OCI-LY3 (cell line): ENCODE data around the gene SCN8A.

ENCODE experiments used
- H2AFZ ChIP-seq: fragments of 200-600, 300-600 bp; shearing (Covaris generic); 2 replicates; pipeline ENCODE4 v1.6.0; 2014; ENCODE audit warnings: antibody characterized with exemption, low read depth, low read length
- H3K27ac ChIP-seq: fragments of 200-600, 300-600 bp; sonication (generic); 2 replicates; pipeline ENCODE4 v1.5.1; 2014; ENCODE audit warnings: mild to moderate bottlenecking, low read length, moderate library complexity, mixed read lengths
- H3K27me3 ChIP-seq: fragments of 200-600, 300-600 bp; sonication (generic); 2 replicates; pipeline ENCODE4 v1.6.1; 2014; ENCODE audit warnings: low read depth, low read length, mixed read lengths
- H3K36me3 ChIP-seq: fragments of 200-600, 300-600 bp; sonication (generic); replicated peaks from 2 replicates; pipeline ENCODE3; 2014; ENCODE audit warnings: low read depth, low read length, mixed read lengths
- H3K4me1 ChIP-seq: fragments of 300-600, 200-600 bp; sonication (generic); 2 replicates; pipeline ENCODE4 v1.6.1; 2014; ENCODE audit warnings: low read length, mixed read lengths
- H3K4me2 ChIP-seq: fragments of 200-600, 300-600 bp; sonication (generic); 2 replicates; pipeline ENCODE4 v1.6.1; 2014; ENCODE audit warnings: low read length, mixed read lengths
- H3K4me3 ChIP-seq: fragments of 300-600, 200-600 bp; sonication (generic); 2 replicates; pipeline ENCODE4 v1.5.1; 2014; ENCODE audit warnings: antibody characterized with exemption, mild to moderate bottlenecking, low read length, moderate library complexity
- H3K79me2 ChIP-seq: fragments of 300-600, 200-600 bp; shearing (Covaris generic); 2 replicates; pipeline ENCODE4 v1.6.1; 2014; ENCODE audit warnings: mild to moderate bottlenecking, low read length, mixed read lengths
- H3K9ac ChIP-seq: fragments of 300-600, 200-600 bp; shearing (Covaris generic); 2 replicates; pipeline ENCODE4 v1.6.0; 2014; ENCODE audit warnings: mild to moderate bottlenecking, low read length, moderate library complexity
- H3K9me3 ChIP-seq: fragments of 200-600, 300-600 bp; shearing (Covaris generic); 2 replicates; pipeline ENCODE4 v1.6.1; 2014; ENCODE audit warnings: low read length, mixed read lengths; ENCODE audit not compliant: insufficient read depth
- H4K20me1 ChIP-seq: fragments of 200-600, 300-600 bp; sonication (generic); 2 replicates; pipeline ENCODE4 v1.6.1; 2016; ENCODE audit warnings: low read length, mixed read lengths; ENCODE audit not compliant: insufficient read depth
- CTCF ChIP-seq: fragments of 200-600, 300-600 bp; sonication (generic); IDR thresholded peaks from 2 replicates; pipeline ENCODE4 v1.5.1; 2014; ENCODE audit warnings: antibody characterized with exemption, low read length, low read depth
- EZH2phosphoT487 ChIP-seq: fragments of 200-600 bp; shearing (Covaris generic); IDR thresholded peaks from 2 replicates; pipeline ENCODE4 v1.6.1; 2018; ENCODE audit warnings: antibody characterized with exemption, mixed run types, low read depth

The SCN8A gene

GRCh38 chr12:51626115-51626514, 35.1 kb downstream of the SCN8A start:
- no peak overlapping the region for H3K4me3 ChIP-seq
- H2AFZ ChIP-seq = no peak overlapping the region
- no peaks in the 10 kb centered on the region for H3K27me3 ChIP-seq
- no peaks in the 10 kb centered on the region for H3K36me3 ChIP-seq
- no peaks in the 10 kb centered on the region for H3K9me3 ChIP-seq
- H3K79me2 ChIP-seq = peaks cover 4% of the 10 kb centered on the region; the same call in 1 of the 2 replicates
- no peak overlapping the region for H3K9ac ChIP-seq
- H4K20me1 ChIP-seq = no peaks in the 10 kb centered on the region; the same call in 1 of the 2 replicates
- no peak overlapping the region for H3K4me2 ChIP-seq
- no peak overlapping the region for H3K27ac ChIP-seq
- no peak for TF ChIP-seq CTCF
- no peak for TF ChIP-seq EZH2phosphoT487
- no peaks in the 10 kb centered on the region for H3K4me1 ChIP-seq

- Histone ChIP-seq H3K27me3 (no peaks in the 10 kb centered on the region), H3K9me3 (no peaks in the 10 kb centered on the region), H3K4me2 (no peak overlapping the region), H3K36me3 (no peaks in the 10 kb centered on the region), H2AFZ (no peak overlapping the region), H3K27ac (no peak overlapping the region), H3K4me1 (no peaks in the 10 kb centered on the region), H3K4me3 (no peak overlapping the region), H3K79me2 (peaks cover 4% of the 10 kb centered on the region; the same call in 1 of the 2 replicates), H4K20me1 (no peaks in the 10 kb centered on the region; the same call in 1 of the 2 replicates), H3K9ac (no peak overlapping the region)
- TF ChIP-seq CTCF = no peak
- TF ChIP-seq EZH2phosphoT487 = no peak
Observed at GRCh38 chr12:51626629-51627028, 35.6 kb downstream of the SCN8A start.

GRCh38 chr12:51630256-51630880, 39.3 kb downstream of the SCN8A start:
- Histone ChIP-seq H2AFZ (no peak overlapping the region), H4K20me1 (no peaks in the 10 kb centered on the region; the same call in 1 of the 2 replicates), H3K36me3 (no peaks in the 10 kb centered on the region), H3K79me2 (no peaks in the 10 kb centered on the region), H3K27me3 (no peaks in the 10 kb centered on the region), H3K4me1 (no peaks in the 10 kb centered on the region), H3K4me2 (no peak overlapping the region), H3K9me3 (no peaks in the 10 kb centered on the region), H3K27ac (no peak overlapping the region), H3K9ac (no peak overlapping the region), H3K4me3 (no peak overlapping the region)
- no peak for TF ChIP-seq CTCF
- TF ChIP-seq EZH2phosphoT487 = no peak

GRCh38 chr12:51630986-51631385, 40.0 kb downstream of the SCN8A start:
- Histone ChIP-seq H4K20me1 (no peaks in the 10 kb centered on the region; the same call in 1 of the 2 replicates), H3K27me3 (no peaks in the 10 kb centered on the region), H3K4me1 (no peaks in the 10 kb centered on the region), H2AFZ (no peak overlapping the region), H3K79me2 (no peaks in the 10 kb centered on the region), H3K9ac (no peak overlapping the region), H3K4me2 (no peak overlapping the region), H3K4me3 (no peak overlapping the region), H3K9me3 (no peaks in the 10 kb centered on the region), H3K27ac (no peak overlapping the region), H3K36me3 (no peaks in the 10 kb centered on the region)
- TF ChIP-seq CTCF = no peak
- no peak for TF ChIP-seq EZH2phosphoT487
